ENCODE data around the gene OR51A2.

Gene OR51A2

GRCh38 chr11:4922304-4922703 is 33.2 kb downstream of the OR51A2 start:
- TF ChIP-seq REST (IDR thresholded peaks at IDR 0.05; ENCODE audit: insufficient read depth in 1 of 2, low read depth in 2 of 2, low read length in 2 of 2) (no peak), FOXP2 (optimal IDR thresholded peaks at IDR 0.05; ENCODE audit: borderline replicate concordance, extremely low read depth, extremely low read length, insufficient read depth) (no peak), TAF1 (IDR thresholded peaks at IDR 0.05; ENCODE audit: borderline replicate concordance, insufficient read depth, low read length) (no peak)

- no peak for TF ChIP-seq FOXP2 (optimal IDR thresholded peaks at IDR 0.05; ENCODE audit: borderline replicate concordance, extremely low read depth, extremely low read length, insufficient read depth)
- TF ChIP-seq SIN3A (IDR thresholded peaks at IDR 0.05; ENCODE audit: borderline replicate concordance, insufficient read depth, low read length): no peak
- TF ChIP-seq POLR2AphosphoS5 (IDR thresholded peaks at IDR 0.05; ENCODE audit: low read depth, low read length): no peak
- TF ChIP-seq REST (IDR thresholded peaks at IDR 0.05; ENCODE audit: insufficient read depth in 1 of 2, low read depth in 2 of 2, low read length in 2 of 2): no peak
- no peak for TF ChIP-seq TAF1 (IDR thresholded peaks at IDR 0.05; ENCODE audit: borderline replicate concordance, insufficient read depth, low read length)
These were observed 33.7 kb downstream of the OR51A2 start for GRCh38 chr11:4921796-4922195.

- TF ChIP-seq TAF1 (IDR thresholded peaks at IDR 0.05; ENCODE audit: borderline replicate concordance, insufficient read depth, low read length): no peak
- TF ChIP-seq REST (IDR thresholded peaks at IDR 0.05; ENCODE audit: insufficient read depth in 1 of 2, low read depth in 2 of 2, low read length in 2 of 2): no peak
- TF ChIP-seq POLR2AphosphoS5 (IDR thresholded peaks at IDR 0.05; ENCODE audit: low read depth, low read length): no peak
- no peak for TF ChIP-seq SIN3A (IDR thresholded peaks at IDR 0.05; ENCODE audit: borderline replicate concordance, insufficient read depth, low read length)
- no peak for TF ChIP-seq FOXP2 (optimal IDR thresholded peaks at IDR 0.05; ENCODE audit: borderline replicate concordance, extremely low read depth, extremely low read length, insufficient read depth)
These were observed 36.3 kb downstream of the OR51A2 start, which contains the start of gene OR51G2 for GRCh38 chr11:4919250-4919649. OR51G2 (minus strand) TSS chr11:4919350; CDS start chr11:4915663, 3,687 bp downstream.

GRCh38 chr11:4916581-4916980 is 38.9 kb downstream of the OR51A2 start:
- TF ChIP-seq FOXP2 (optimal IDR thresholded peaks at IDR 0.05; ENCODE audit: borderline replicate concordance, extremely low read depth, extremely low read length, insufficient read depth) (no peak), SIN3A (IDR thresholded peaks at IDR 0.05; ENCODE audit: borderline replicate concordance, insufficient read depth, low read length) (no peak), POLR2AphosphoS5 (IDR thresholded peaks at IDR 0.05; ENCODE audit: low read depth, low read length) (no peak), REST (IDR thresholded peaks at IDR 0.05; ENCODE audit: insufficient read depth in 1 of 2, low read depth in 2 of 2, low read length in 2 of 2) (no peak), TAF1 (IDR thresholded peaks at IDR 0.05; ENCODE audit: borderline replicate concordance, insufficient read depth, low read length) (no peak)
